ENCODE measurements around the gene TRERF1. TPM values are rescaled to one million over a fixed set of nuclear protein-coding genes. Genes with fewer than 3 reads are reported as not detected.
"Not testable (repeated sequence)": the region's sequence is repeated elsewhere in the genome, so short reads cannot be mapped to it uniquely, and the experiment has no call there.

TRERF1 gene
- total RNA-seq, 6 donors from 2014 or later: 2.0 to 7.3 (median 5.4) TPM

DNA sequence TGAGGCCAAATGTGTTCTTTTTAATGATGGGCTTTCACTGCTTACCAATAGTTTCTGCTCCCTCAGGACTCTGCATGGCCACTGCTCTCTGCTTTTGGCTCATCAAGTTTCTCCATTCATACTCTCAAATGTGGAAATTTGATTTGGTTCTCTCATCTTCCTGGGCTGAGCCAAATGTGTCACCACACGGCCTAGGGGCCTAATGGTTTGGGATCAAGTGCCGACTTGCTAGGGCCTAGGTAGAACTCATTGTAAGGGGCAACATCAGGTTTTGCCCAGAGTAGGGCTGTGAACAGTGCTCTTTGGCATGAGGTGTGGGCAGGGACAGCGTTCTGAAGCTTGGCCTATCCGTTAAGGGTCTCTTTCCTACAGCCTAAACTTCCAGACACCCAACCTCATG, 230.2 kb downstream of the TRERF1 start:
- Histone ChIP-seq H3K4me1 (peaks cover 6 to 15% (median 7%) of the 10 kb centered on the region in 4 donors), H3K9me3 (no peaks in the 10 kb centered on the region), H3K4me3 (no peak overlapping the region), H3K27ac (no peak overlapping the region), H3K27me3 (no peaks in the 10 kb centered on the region), H3K36me3 (no peaks in the 10 kb centered on the region)
- WGBS, 2 donors: 73 to 85% methylated on average over 4 of the region's 4 CpGs
- ATAC-seq (ENCODE audit: low FRiP score in 2 of 2) (no peak), DNase-seq (no peak)
- TF ChIP-seq, protein P1, sequence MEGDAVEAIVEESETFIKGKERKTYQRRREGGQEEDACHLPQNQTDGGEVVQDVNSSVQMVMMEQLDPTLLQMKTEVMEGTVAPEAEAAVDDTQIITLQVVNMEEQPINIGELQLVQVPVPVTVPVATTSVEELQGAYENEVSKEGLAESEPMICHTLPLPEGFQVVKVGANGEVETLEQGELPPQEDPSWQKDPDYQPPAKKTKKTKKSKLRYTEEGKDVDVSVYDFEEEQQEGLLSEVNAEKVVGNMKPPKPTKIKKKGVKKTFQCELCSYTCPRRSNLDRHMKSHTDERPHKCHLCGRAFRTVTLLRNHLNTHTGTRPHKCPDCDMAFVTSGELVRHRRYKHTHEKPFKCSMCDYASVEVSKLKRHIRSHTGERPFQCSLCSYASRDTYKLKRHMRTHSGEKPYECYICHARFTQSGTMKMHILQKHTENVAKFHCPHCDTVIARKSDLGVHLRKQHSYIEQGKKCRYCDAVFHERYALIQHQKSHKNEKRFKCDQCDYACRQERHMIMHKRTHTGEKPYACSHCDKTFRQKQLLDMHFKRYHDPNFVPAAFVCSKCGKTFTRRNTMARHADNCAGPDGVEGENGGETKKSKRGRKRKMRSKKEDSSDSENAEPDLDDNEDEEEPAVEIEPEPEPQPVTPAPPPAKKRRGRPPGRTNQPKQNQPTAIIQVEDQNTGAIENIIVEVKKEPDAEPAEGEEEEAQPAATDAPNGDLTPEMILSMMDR (IDR thresholded peaks at IDR 0.05): no peak
- TF ChIP-seq EP300 (IDR thresholded peaks at IDR 0.05): no peak
- no peak for TF ChIP-seq POLR2A (IDR thresholded peaks at IDR 0.05)
- TF ChIP-seq POLR2AphosphoS5 (IDR thresholded peaks at IDR 0.05): no peak

DNA sequence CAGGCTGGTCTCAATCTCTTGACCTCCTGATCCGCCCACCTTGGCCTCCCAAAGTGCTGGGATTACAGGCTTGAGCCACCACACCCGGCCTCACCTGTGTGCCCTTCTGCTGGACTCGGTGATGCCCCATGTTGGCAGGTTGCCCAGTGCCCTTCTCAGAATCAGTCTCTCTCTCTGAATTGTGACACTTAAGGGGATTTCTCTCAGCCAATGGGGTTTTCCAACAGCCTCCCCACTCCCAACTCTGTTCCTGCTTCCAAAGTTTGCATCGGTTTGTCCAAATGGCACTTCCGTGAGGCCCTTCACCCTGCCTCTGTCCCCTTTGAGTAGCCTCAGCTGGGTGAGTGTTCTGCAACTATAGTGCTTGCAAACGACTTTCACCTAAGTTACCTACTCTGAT, 230.9 kb downstream of the TRERF1 start:
- TF ChIP-seq, protein P1 (IDR thresholded peaks at IDR 0.05): no peak
- Histone ChIP-seq H3K4me1 (peaks cover 8 to 16% (median 10%) of the 10 kb centered on the region in 4 donors), H3K27me3 (no peaks in the 10 kb centered on the region), H3K4me3 (no peak overlapping the region), H3K36me3 (no peaks in the 10 kb centered on the region), H3K27ac (no peak overlapping the region), H3K9me3 (no peaks in the 10 kb centered on the region)
- 82 to 87% methylated on average over 6 of the region's 6 CpGs for WGBS, 2 donors
- DNase-seq (no peak), ATAC-seq (ENCODE audit: low FRiP score in 2 of 2) (no peak)

DNA sequence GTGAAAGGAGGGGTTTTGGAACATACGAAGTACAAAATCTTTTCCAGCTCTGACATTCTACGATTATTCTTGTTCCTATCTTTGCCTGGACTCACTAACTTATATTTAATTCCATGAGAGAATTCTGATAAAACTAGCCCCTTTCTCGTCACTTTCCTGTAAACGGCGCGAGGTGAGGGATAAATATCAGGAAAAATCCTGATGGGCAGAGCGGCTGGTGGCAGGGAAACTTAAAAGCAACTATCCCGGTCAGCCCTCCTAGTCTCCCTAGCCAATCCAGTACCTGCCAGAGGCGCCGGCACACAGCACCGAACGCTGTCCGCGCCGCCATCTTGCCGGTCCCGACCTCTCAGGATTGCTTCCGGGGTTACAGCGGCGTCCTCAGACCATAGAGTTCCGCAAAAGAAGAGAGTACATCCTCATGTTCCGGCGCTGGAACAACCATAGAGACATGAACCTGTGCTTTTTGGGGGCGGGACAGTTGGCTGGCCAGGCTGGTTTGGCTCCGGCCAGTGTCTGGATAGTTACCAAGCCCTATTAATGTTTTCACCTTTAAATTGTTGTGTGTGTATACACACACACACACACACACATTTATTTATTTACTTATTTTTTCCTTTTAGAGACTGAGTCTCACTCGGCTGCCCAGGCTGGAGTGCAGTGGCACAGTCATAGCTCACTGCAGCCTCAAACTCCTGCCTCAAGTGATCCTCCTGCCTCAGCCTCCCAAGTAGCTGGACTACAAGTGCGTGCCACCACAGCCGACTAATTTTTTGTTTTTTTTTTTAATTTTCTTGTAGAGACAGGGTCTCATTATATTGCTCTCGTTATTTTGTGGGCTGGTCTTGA, 234.0 kb downstream of the TRERF1 start, which contains the start of gene MRPS10:
TSS of gene MRPS10 (minus strand) at position 343 of the 849 bp plus-strand sequence. CDS start at position 331, 12 bp downstream.
- Histone ChIP-seq H3K36me3 (peaks cover 8 to 14% (median 12%) of the 10 kb centered on the region in 4 donors), H3K9me3 (no peaks in the 10 kb centered on the region), H3K4me3 (peak within 1 kb of the TSS; percentile 75 to 84 (median 82)), H3K4me1 (peaks cover 8 to 16% (median 16%) of the 10 kb centered on the region in 4 donors), H3K27ac (peak within 1 kb of the TSS; percentile 75 to 86 (median 76)), H3K27me3 (no peaks in the 10 kb centered on the region)
- ATAC-seq (ENCODE audit: low FRiP score in 2 of 2) (peak; percentile 99 to 100), DNase-seq (peak; percentile 92 to 97)
- 10 to 12% methylated on average over 24 to 29 of the region's 29 CpGs for WGBS, 2 donors
- TF ChIP-seq EP300 (IDR thresholded peaks at IDR 0.05): no peak
- peak; percentile 90 to 97 for TF ChIP-seq POLR2AphosphoS5 (IDR thresholded peaks at IDR 0.05)
- TF ChIP-seq POLR2A (IDR thresholded peaks at IDR 0.05): peak in 3 of 4 donors; percentile 9 to 86 (median 67)
- TF ChIP-seq, protein P1 (IDR thresholded peaks at IDR 0.05): peak in 1 of 6 experiments; percentile 19

DNA sequence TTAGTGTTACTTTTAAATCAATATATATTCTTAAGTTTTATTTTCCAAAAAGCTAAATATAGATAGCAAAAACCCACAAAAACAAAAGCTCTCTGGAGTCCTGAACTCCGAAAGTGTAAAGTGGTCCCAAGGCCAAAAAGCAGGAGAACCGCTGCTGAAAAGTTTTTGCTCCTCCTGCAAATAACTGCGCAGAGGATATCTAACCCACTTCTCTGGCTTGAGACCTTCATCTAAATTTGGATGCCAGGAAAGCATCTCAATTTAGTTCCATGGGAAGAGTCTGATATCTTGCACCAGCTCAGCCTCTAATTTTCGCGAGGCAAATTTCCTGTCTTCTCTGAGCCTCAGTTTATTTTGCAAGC, 234.6 kb downstream of the TRERF1 start:
- no peaks in the 10 kb centered on the region for H3K27me3 ChIP-seq
- H3K36me3 ChIP-seq: peaks cover 8 to 19% (median 14%) of the 10 kb centered on the region in 4 donors
- WGBS, 2 donors: 3 to 5% methylated on average over 5 of the region's 5 CpGs
- DNase-seq: no peak
- ATAC-seq (ENCODE audit: low FRiP score in 2 of 2): no peak
- no peak for TF ChIP-seq EP300 (IDR thresholded peaks at IDR 0.05)
- TF ChIP-seq POLR2A (IDR thresholded peaks at IDR 0.05): no peak
- TF ChIP-seq POLR2AphosphoS5 (IDR thresholded peaks at IDR 0.05): no peak
- TF ChIP-seq, protein P1 (IDR thresholded peaks at IDR 0.05): no peak
- no peaks in the 10 kb centered on the region for H3K9me3 ChIP-seq
- peaks cover 8 to 16% (median 16%) of the 10 kb centered on the region in 4 donors for H3K4me1 ChIP-seq
- peak overlapping the region; percentile 75 to 84 (median 82) for H3K4me3 ChIP-seq
- H3K27ac ChIP-seq: peak overlapping the region; percentile 75 to 86 (median 76)

DNA sequence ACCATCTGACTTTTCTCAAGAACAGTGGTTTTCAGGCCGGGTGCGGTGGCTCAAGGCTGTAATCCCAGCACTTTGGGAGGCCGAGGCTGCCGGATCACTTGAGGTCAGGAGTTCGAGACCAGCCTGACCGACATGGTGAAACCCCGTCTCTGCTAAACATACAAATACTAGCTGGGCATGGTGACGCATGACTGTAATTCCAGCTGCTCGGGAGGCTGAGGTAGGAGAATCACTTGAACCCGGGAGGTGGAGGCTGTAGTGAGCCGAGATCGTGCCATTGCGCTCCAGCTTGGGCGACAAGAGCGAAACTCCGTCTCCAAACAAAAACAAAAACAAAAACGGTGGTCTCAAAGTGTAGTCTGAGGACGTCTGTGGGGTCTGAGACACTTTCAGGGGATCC, 235.2 kb downstream of the TRERF1 start:
- Histone ChIP-seq H3K4me1 (peaks cover 8 to 16% (median 16%) of the 10 kb centered on the region in 4 donors), H3K36me3 (peaks cover 8 to 26% (median 21%) of the 10 kb centered on the region in 4 donors), H3K4me3 (peak overlapping the region in 1 of 4 donors; percentile 83)
- ATAC-seq (ENCODE audit: low FRiP score in 2 of 2); H3K9me3 ChIP-seq; H3K27ac ChIP-seq; DNase-seq; H3K27me3 ChIP-seq: not testable (repeated sequence)
- 84% methylated on average over 17 to 18 of the region's 18 CpGs for WGBS, 2 donors

All from upper lobe of left lung (tissue), 6 donors.